Osteoblast (primary cell): Measurements from ENCODE around the gene C1orf105. TPM values are rescaled to one million over a fixed set of nuclear protein-coding genes. Genes with fewer than 3 reads are reported as not detected.

Experiments used
- DNase-seq: peaks from one replicate; pipeline ENCODE4 v3.0.0; 2011; ENCODE audit warnings: low spot score, mixed read lengths; ENCODE audit not compliant: insufficient read length; ENCODE audit errors: missing footprints
- H2AFZ ChIP-seq: 2 replicates; pipeline ENCODE4 v1.6.0; 2011; ENCODE audit warnings: mild to moderate bottlenecking, low read length
- H3K27ac ChIP-seq: 2 replicates; pipeline ENCODE4 v1.5.1; 2011; ENCODE audit warnings: mild to moderate bottlenecking, low read depth, low read length, moderate library complexity
- H3K27me3 ChIP-seq: 2 replicates; pipeline ENCODE4 v1.6.0; 2012; ENCODE audit warnings: mild to moderate bottlenecking, control low read depth, inconsistent platforms, low read length, moderate library complexity; ENCODE audit not compliant: insufficient read depth
- H3K36me3 ChIP-seq: 2 replicates; pipeline ENCODE4 v1.5.1; 2011; ENCODE audit warnings: mild to moderate bottlenecking, low read length, control low read depth, moderate library complexity; ENCODE audit not compliant: insufficient read depth
- H3K4me1 ChIP-seq: 2 replicates; pipeline ENCODE4 v1.5.1; 2011; ENCODE audit warnings: mild to moderate bottlenecking, low read length, control low read depth, moderate library complexity; ENCODE audit not compliant: insufficient read depth
- H3K4me2 ChIP-seq: 2 replicates; pipeline ENCODE4 v1.6.0; 2011; ENCODE audit warnings: mild to moderate bottlenecking, low read length; ENCODE audit not compliant: insufficient read depth
- H3K4me3 ChIP-seq: fragments of 200-600 bp; sonication (generic); 3 replicates; pipeline ENCODE4 v1.5.1; 2012; ENCODE audit warnings: mild to moderate bottlenecking, low read length, inconsistent platforms; ENCODE audit not compliant: insufficient read depth
- H3K79me2 ChIP-seq: 2 replicates; pipeline ENCODE4 v1.6.0; 2012; ENCODE audit warnings: mild to moderate bottlenecking, low read length, control low read depth, inconsistent platforms; ENCODE audit not compliant: insufficient read depth
- H3K9me3 ChIP-seq: 2 replicates; pipeline ENCODE4 v1.5.1; 2011; ENCODE audit warnings: low read depth, low read length, control low read depth
- H4K20me1 ChIP-seq: 2 replicates; pipeline ENCODE4 v1.6.0; 2012; ENCODE audit warnings: mild to moderate bottlenecking, low read length, control low read depth; ENCODE audit not compliant: insufficient read depth
- CTCF ChIP-seq: IDR thresholded peaks from 2 replicates; pipeline ENCODE4 v1.5.1; 2011; ENCODE audit warnings: mild to moderate bottlenecking, low read depth, low read length, moderate library complexity; ENCODE audit errors: extremely low read depth
- total RNA-seq: library from RNA; depleted of rRNA; stranded (reverse); fragments of >200 nt; gene quantifications from 2 replicates; pipeline ENCODE4 v1.2.3, GENCODE V29; 2012

The C1orf105 gene
- total RNA-seq, 1 donor: not detected

DNA sequence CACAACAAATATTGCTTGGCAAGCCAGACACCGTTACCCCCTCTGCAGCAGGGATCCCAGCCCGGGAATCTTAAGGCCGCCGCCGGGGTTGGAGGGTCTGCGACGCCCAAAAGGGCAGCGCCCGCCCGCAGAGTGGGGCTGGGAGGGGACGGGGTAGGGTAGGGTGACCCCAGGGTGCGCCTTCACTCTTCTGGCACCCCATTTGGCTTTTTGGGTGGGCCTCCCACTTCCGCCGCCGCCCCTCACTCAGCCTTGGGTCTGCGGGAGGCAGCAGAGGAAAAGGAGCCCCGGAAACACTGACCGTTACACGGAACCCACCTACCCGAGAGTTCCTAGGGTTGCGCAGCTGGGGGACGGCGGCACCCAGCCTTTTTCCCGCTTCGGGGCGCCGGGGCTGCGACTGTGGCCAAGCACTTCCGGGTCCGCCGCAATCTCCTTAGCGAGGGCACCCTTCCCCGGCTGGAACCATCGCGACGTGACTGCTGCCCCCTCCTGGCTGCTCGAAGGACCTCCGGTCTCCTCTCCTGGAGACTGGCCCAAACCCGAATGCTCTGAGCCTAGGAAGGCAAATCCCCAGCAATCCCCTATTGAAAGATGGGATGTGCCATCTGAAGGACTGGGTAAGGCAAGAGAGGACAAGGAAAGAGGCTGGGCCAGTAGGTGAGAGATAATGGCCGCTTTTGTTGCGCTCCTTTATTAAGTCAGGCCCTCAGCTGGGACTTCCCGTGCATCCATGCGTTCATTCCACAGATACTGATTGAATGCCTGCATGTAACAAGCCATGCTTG is 23.4 kb downstream of the C1orf105 start, which contains the start of gene PIGC:
Gene PIGC (minus strand): TSS at position 404 of the 788 bp plus-strand sequence. CDS start 1,447 bp downstream, outside the sequence.
- H3K9me3 ChIP-seq: no peaks in the 10 kb centered on the region
- H3K4me1 ChIP-seq: peaks cover 5% of the 10 kb centered on the region
- peak within 1 kb of the TSS; percentile 69 for H3K27ac ChIP-seq
- H2AFZ ChIP-seq: peak within 1 kb of the TSS; percentile 94
- H3K79me2 ChIP-seq: peaks cover 42% of the 10 kb centered on the region
- H3K36me3 ChIP-seq: peaks cover 8% of the 10 kb centered on the region
- peak within 1 kb of the TSS; percentile 86 for H3K4me2 ChIP-seq
- no peaks in the 10 kb centered on the region for H4K20me1 ChIP-seq
- TF ChIP-seq CTCF: peak; percentile 93
- H3K4me3 ChIP-seq: peak within 1 kb of the TSS; percentile 87
- no peaks in the 10 kb centered on the region for H3K27me3 ChIP-seq
- DNase-seq: peak; percentile 95

DNA sequence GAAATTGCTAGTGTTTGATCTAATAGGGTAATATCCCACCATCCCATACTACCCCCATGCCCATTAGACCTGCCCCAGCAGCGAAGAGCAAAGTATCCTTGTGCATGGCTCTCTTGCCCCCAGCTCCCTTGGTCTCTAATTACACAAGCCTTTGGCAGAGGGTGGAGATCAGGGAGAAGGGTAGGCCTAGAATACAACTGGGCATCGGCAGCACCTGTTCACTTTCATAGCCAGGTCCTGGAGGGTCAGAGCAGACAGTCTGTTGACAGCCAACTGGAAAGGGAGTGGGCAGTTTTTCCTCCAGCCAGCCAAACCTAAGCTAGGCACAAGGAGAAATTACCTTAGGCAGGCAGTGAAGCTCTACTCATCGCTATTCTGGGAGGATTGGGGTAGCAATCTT is 26.1 kb downstream of the C1orf105 start:
- no peak for TF ChIP-seq CTCF
- H3K9me3 ChIP-seq: no peaks in the 10 kb centered on the region
- no peak overlapping the region for H3K4me3 ChIP-seq
- no peak for DNase-seq
- H3K36me3 ChIP-seq: peaks cover 5% of the 10 kb centered on the region
- no peak overlapping the region for H2AFZ ChIP-seq
- no peak overlapping the region for H3K4me2 ChIP-seq
- H3K79me2 ChIP-seq: peaks cover 23% of the 10 kb centered on the region
- H3K27ac ChIP-seq: no peak overlapping the region
- H4K20me1 ChIP-seq: no peaks in the 10 kb centered on the region
- H3K27me3 ChIP-seq: no peaks in the 10 kb centered on the region
- H3K4me1 ChIP-seq: peaks cover 18% of the 10 kb centered on the region

DNA sequence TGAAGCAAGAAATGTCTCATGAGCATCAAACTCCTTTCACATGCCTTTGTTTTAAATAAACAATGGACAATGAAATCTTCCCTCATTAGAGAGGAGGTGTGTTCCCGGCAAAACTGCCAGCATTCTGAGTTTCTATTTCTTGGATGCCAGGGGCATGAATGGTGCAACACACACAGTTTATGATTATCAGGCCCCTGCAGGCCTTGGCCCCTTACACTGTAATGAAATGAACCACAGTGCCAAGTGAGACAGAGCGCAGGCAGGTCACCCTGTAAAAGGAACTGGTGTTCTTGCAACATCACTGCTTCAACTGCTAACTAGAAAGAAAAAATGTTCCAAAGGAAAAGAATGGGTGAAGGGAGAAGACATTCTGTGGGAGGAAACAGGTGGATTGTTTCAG is 27.2 kb downstream of the C1orf105 start:
- H3K79me2 ChIP-seq: peaks cover 12% of the 10 kb centered on the region
- H3K9me3 ChIP-seq: no peaks in the 10 kb centered on the region
- no peak overlapping the region for H2AFZ ChIP-seq
- no peak for DNase-seq
- H3K27ac ChIP-seq: no peak overlapping the region
- no peaks in the 10 kb centered on the region for H4K20me1 ChIP-seq
- TF ChIP-seq CTCF: no peak
- no peak overlapping the region for H3K4me3 ChIP-seq
- H3K36me3 ChIP-seq: no peaks in the 10 kb centered on the region
- no peaks in the 10 kb centered on the region for H3K27me3 ChIP-seq
- peaks cover 18% of the 10 kb centered on the region for H3K4me1 ChIP-seq
- no peak overlapping the region for H3K4me2 ChIP-seq

DNA sequence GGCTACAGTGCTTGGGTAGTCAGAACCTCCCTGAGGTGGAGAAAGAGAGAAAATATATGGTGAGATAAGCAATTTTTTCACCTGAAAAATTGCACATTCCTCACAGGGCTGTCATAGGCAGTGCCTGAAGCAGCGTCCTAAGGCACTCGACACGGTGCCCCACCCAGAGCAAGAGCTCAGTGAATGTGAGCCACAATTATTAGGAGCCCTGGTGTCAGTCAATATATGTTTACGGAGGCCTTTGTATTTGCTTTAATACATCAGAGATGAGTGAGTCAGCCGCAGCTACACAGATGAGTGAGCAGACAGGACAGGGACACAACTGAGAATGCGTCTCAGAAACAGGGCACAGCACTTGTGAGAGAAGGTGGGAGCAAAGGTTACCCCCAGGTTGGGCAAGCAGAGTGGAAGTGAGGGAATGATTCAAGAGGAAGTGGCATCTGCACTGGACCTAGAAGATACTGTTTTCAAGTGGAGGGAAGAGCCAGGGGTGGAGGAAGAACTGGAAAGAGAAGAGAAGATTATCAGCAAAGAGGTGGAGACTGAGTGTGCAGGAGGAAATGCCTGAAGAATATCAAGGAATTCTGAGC is 28.6 kb downstream of the C1orf105 start:
- Histone ChIP-seq H3K36me3 (no peaks in the 10 kb centered on the region), H4K20me1 (no peaks in the 10 kb centered on the region), H3K9me3 (no peaks in the 10 kb centered on the region), H3K4me3 (no peak overlapping the region), H3K4me2 (no peak overlapping the region), H3K27ac (no peak overlapping the region), H3K79me2 (no peaks in the 10 kb centered on the region), H3K27me3 (no peaks in the 10 kb centered on the region), H2AFZ (peak overlapping the region; percentile 86), H3K4me1 (peaks cover 13% of the 10 kb centered on the region)
- no peak for TF ChIP-seq CTCF
- no peak for DNase-seq
